WTC11 (cell line): ENCODE data around the gene ZNF282. TPM values are rescaled to one million over a fixed set of nuclear protein-coding genes. Genes with fewer than 3 reads are reported as not detected.

Source experiments
- ATAC-seq: fragments of 200-7000 bp; cut with Tn5 transposase; 2 replicates; pipeline ENCODE4 v1.10.0; 2021; ENCODE audit warnings: mild to moderate bottlenecking, moderate library complexity
- CTCF ChIA-PET: fragments of 300-600 bp; sonication (Branson Sonifier 250); formaldehyde crosslinking; loops from one replicate; lab custom pipeline; 2021; ENCODE audit warnings: antibody characterized with exemption; lab: Charles Lee
- POLR2A ChIA-PET: fragments of 350-600 bp; sonication (Branson Sonifier 250); formaldehyde crosslinking; loops from one replicate; lab custom pipeline; 2021; ENCODE audit warnings: antibody characterized with exemption; lab: Charles Lee
- DNase-seq: peaks from one replicate; pipeline ENCODE4 v3.0.0; 2021; ENCODE audit warnings: low spot score
- H3K27ac Mint-ChIP-seq: 2 replicates; pipeline ENCODE4 v1.8.0; 2021; ENCODE audit warnings: mixed read lengths
- H3K27me3 Mint-ChIP-seq: 2 replicates; pipeline ENCODE4 v1.8.0; 2021; ENCODE audit warnings: low read depth, mild to moderate bottlenecking, moderate library complexity, mixed read lengths
- H3K36me3 Mint-ChIP-seq: 2 replicates; pipeline ENCODE4 v1.8.0; 2021; ENCODE audit warnings: mixed read lengths
- H3K4me1 Mint-ChIP-seq: 2 replicates; pipeline ENCODE4 v1.8.0; 2022; ENCODE audit warnings: mixed read lengths
- H3K4me3 Mint-ChIP-seq: 2 replicates; pipeline ENCODE4 v1.8.0; 2021; ENCODE audit warnings: mild to moderate bottlenecking, moderate library complexity, mixed read lengths
- H3K9me3 Mint-ChIP-seq: 2 replicates; pipeline ENCODE4 v1.8.0; 2021; ENCODE audit warnings: mixed read lengths
- ATF6 ChIP-seq: sonication (generic); formaldehyde crosslinking; IDR thresholded peaks from 2 replicates; pipeline ENCODE4 v1.8.1; 2023; ENCODE audit warnings: mild to moderate bottlenecking, missing genetic modification reagents
- CDX4 ChIP-seq: fragments of 250-450 bp; sonication (Bioruptor Pico); IDR thresholded peaks from 2 replicates; pipeline ENCODE4 v1.9.0; 2021; ENCODE audit warnings: moderate library complexity, mild to moderate bottlenecking, inconsistent platforms, borderline replicate concordance
- E2F5 ChIP-seq: sonication (generic); formaldehyde crosslinking; IDR thresholded peaks from 2 replicates; pipeline ENCODE4 v1.8.1; 2022; ENCODE audit warnings: mild to moderate bottlenecking, moderate library complexity, missing genetic modification reagents
- HMGXB4 ChIP-seq: sonication (generic); formaldehyde crosslinking; IDR thresholded peaks from 2 replicates; pipeline ENCODE4 v1.8.1; 2023; ENCODE audit warnings: mild to moderate bottlenecking, moderate library complexity, missing genetic modification reagents
- NR2C2 ChIP-seq: sonication (generic); formaldehyde crosslinking; IDR thresholded peaks from 2 replicates; pipeline ENCODE4 v1.8.0; 2022; ENCODE audit warnings: mild to moderate bottlenecking, missing genetic modification reagents
- NR3C1 ChIP-seq: sonication (generic); formaldehyde crosslinking; conservative IDR thresholded peaks from 2 replicates; pipeline ENCODE4 v1.8.1; 2023; ENCODE audit warnings: low read depth, mild to moderate bottlenecking, missing genetic modification reagents
- PRDM15 ChIP-seq: sonication (generic); formaldehyde crosslinking; IDR thresholded peaks from 2 replicates; pipeline ENCODE4 v1.8.0; 2022; ENCODE audit warnings: missing genetic modification reagents
- RORB ChIP-seq: fragments of 250-450 bp; sonication (Bioruptor Pico); IDR thresholded peaks from 2 replicates; pipeline ENCODE4 v1.9.0; 2021; ENCODE audit warnings: mild to moderate bottlenecking
- SMAD3 ChIP-seq: sonication (generic); formaldehyde crosslinking; IDR thresholded peaks from 2 replicates; pipeline ENCODE4 v1.8.0; 2022; ENCODE audit warnings: missing genetic modification reagents, mild to moderate bottlenecking, borderline replicate concordance
- TEAD1 ChIP-seq: sonication (generic); formaldehyde crosslinking; IDR thresholded peaks from 2 replicates; pipeline ENCODE4 v1.8.0; 2022; ENCODE audit warnings: mild to moderate bottlenecking, missing genetic modification reagents
- TEAD4 ChIP-seq: sonication (generic); formaldehyde crosslinking; IDR thresholded peaks from 2 replicates; pipeline ENCODE4 v1.8.0; 2022; ENCODE audit warnings: mild to moderate bottlenecking, missing genetic modification reagents
- ZNF138 ChIP-seq: sonication (generic); formaldehyde crosslinking; conservative IDR thresholded peaks from 2 replicates; pipeline ENCODE4 v1.8.1; 2022; ENCODE audit warnings: mild to moderate bottlenecking, moderate library complexity, missing genetic modification reagents
- ZNF423 ChIP-seq: fragments of 250-450 bp; sonication (Bioruptor Pico); IDR thresholded peaks from 2 replicates; pipeline ENCODE4 v2.1.2; 2022; ENCODE audit warnings: mild to moderate bottlenecking, moderate library complexity
- ZNF532 ChIP-seq: fragments of 250-450 bp; sonication (Bioruptor Pico); IDR thresholded peaks from 2 replicates; pipeline ENCODE4 v1.9.0; 2021; ENCODE audit warnings: mild to moderate bottlenecking, borderline replicate concordance
- total RNA-seq: library from RNA; stranded (reverse); gene quantifications from 3 replicates; pipeline ENCODE4 v1.2.3, GENCODE V29; 2021
- TF ChIP-seq, protein P1 (sequence below): sonication (generic); formaldehyde crosslinking; IDR thresholded peaks from 2 replicates; pipeline ENCODE4 v1.8.1; 2023; ENCODE audit warnings: mild to moderate bottlenecking, missing genetic modification reagents, moderate library complexity
- TF ChIP-seq, protein P2 (sequence below): sonication (generic); formaldehyde crosslinking; IDR thresholded peaks from 2 replicates; pipeline ENCODE4 v1.8.0; 2022; ENCODE audit warnings: mild to moderate bottlenecking, missing genetic modification reagents
- TF ChIP-seq, protein P3 (sequence below): sonication (generic); formaldehyde crosslinking; conservative IDR thresholded peaks from 2 replicates; pipeline ENCODE4 v1.8.1; 2022; ENCODE audit warnings: mild to moderate bottlenecking, missing genetic modification reagents
- TF ChIP-seq, protein P4 (sequence below): fragments of 250-450 bp; sonication (Bioruptor Pico); IDR thresholded peaks from 2 replicates; pipeline ENCODE4 v1.9.0; 2021; ENCODE audit warnings: mild to moderate bottlenecking

The ZNF282 gene
- total RNA-seq, 1 experiment from 2014 or later = 38.5 TPM

DNA sequence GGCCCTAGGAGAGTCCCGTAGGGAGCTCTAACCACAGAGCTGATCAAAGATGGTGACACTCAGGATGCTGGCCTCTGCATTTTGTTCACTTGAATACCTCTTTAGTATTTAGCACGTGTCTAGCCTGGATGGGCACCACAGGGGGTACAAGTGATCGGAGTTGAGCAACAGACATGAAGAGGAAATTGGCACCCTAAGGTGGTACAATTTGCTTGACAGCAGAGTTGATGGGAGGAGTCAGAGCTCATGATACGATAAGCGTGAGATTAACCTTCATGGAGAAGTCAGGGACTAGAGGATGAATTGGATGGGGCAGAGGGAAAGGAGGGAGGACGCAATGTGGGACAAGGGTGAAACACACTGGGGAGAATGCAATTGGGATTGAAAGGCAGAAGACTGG, 34.2 kb downstream of the ZNF282 start (continued):
- no peak for TF ChIP-seq HMGXB4

- Mint-ChIP-seq H3K9me3 (peaks cover 5% of the 10 kb centered on the region; the same call in 1 of the 2 replicates), H3K36me3 (no peaks in the 10 kb centered on the region), H3K4me1 (no peaks in the 10 kb centered on the region), H3K27me3 (peaks cover 10% of the 10 kb centered on the region), H3K4me3 (no peak overlapping the region), H3K27ac (no peak overlapping the region)
- POLR2A ChIA-PET = no interaction called here
- CTCF ChIA-PET = interaction anchor here (0.7 to 1.4 kb wide), 4 partner anchors 37 to 242 kb away, joined by 3 to 4 read pairs (median 3); partner anchors contain the start of genes ZNF282 and ZNF398
- ATAC-seq (no peak), DNase-seq (no peak)
- TF ChIP-seq, protein P1, sequence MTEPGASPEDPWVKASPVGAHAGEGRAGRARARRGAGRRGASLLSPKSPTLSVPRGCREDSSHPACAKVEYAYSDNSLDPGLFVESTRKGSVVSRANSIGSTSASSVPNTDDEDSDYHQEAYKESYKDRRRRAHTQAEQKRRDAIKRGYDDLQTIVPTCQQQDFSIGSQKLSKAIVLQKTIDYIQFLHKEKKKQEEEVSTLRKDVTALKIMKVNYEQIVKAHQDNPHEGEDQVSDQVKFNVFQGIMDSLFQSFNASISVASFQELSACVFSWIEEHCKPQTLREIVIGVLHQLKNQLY (CRISPR knock-in tag) = no peak
- no peak for TF ChIP-seq ZNF423
- TF ChIP-seq, protein P2, sequence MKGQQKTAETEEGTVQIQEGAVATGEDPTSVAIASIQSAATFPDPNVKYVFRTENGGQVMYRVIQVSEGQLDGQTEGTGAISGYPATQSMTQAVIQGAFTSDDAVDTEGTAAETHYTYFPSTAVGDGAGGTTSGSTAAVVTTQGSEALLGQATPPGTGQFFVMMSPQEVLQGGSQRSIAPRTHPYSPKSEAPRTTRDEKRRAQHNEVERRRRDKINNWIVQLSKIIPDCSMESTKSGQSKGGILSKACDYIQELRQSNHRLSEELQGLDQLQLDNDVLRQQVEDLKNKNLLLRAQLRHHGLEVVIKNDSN (CRISPR knock-in tag) = no peak
- TF ChIP-seq ATF6 (CRISPR knock-in tag) = no peak
- no peak for TF ChIP-seq NR3C1 (CRISPR knock-in tag)
- TF ChIP-seq TEAD1 (CRISPR knock-in tag) = no peak
- no peak for TF ChIP-seq SMAD3
- TF ChIP-seq ZNF138 (CRISPR knock-in tag) = no peak
- no peak for TF ChIP-seq PRDM15 (CRISPR knock-in tag)
- no peak for TF ChIP-seq ZNF532
- no peak for TF ChIP-seq TEAD4 (CRISPR knock-in tag)
- no peak for TF ChIP-seq RORB
- no peak for TF ChIP-seq E2F5
- TF ChIP-seq, protein P3, sequence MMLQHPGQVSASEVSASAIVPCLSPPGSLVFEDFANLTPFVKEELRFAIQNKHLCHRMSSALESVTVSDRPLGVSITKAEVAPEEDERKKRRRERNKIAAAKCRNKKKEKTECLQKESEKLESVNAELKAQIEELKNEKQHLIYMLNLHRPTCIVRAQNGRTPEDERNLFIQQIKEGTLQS (CRISPR knock-in tag) = no peak
- TF ChIP-seq CDX4 = no peak
- TF ChIP-seq, protein P4, sequence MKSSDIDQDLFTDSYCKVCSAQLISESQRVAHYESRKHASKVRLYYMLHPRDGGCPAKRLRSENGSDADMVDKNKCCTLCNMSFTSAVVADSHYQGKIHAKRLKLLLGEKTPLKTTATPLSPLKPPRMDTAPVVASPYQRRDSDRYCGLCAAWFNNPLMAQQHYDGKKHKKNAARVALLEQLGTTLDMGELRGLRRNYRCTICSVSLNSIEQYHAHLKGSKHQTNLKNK (CRISPR knock-in tag) = no peak
- TF ChIP-seq NR2C2 = no peak
Measured at GRCh38 chr7:149232362-149232761, 37.0 kb downstream of the ZNF282 start.
